Fibroblast of the aortic adventitia (primary cell): Measurements from ENCODE around the gene ARID1B. TPM values are rescaled to one million over a fixed set of nuclear protein-coding genes. Genes with fewer than 3 reads are reported as not detected.
A peak's percentile ranks its signal among the peaks of the same experiment; 100 is the strongest.

ENCODE experiments used
- DNase-seq: peaks from one replicate; pipeline ENCODE4 v3.0.0-alpha.2; 2010; ENCODE audit warnings: low read depth
- H3K4me3 ChIP-seq: 2 replicates; pipeline ENCODE4 v1.5.1; 2011; ENCODE audit warnings: low read depth, mild to moderate bottlenecking, control low read depth, low read length, moderate library complexity
- total RNA-seq: library from RNA; depleted of rRNA; stranded (reverse); fragments of >200 nt; gene quantifications from 2 replicates; pipeline ENCODE4 v1.2.3, GENCODE V29; 2012; ENCODE audit warnings: low replicate concordance
- TF ChIP-seq, protein P1 (sequence below): IDR thresholded peaks from 2 replicates; pipeline ENCODE4 v1.5.1; 2011; ENCODE audit warnings: mild to moderate bottlenecking, low read length, control low read depth, inconsistent platforms; ENCODE audit not compliant: insufficient read depth

The ARID1B gene
- total RNA-seq, 1 donor = 55.9 TPM

- H3K4me3 ChIP-seq = no peak overlapping the region
- peak; percentile 40 for DNase-seq
- TF ChIP-seq, protein P1, sequence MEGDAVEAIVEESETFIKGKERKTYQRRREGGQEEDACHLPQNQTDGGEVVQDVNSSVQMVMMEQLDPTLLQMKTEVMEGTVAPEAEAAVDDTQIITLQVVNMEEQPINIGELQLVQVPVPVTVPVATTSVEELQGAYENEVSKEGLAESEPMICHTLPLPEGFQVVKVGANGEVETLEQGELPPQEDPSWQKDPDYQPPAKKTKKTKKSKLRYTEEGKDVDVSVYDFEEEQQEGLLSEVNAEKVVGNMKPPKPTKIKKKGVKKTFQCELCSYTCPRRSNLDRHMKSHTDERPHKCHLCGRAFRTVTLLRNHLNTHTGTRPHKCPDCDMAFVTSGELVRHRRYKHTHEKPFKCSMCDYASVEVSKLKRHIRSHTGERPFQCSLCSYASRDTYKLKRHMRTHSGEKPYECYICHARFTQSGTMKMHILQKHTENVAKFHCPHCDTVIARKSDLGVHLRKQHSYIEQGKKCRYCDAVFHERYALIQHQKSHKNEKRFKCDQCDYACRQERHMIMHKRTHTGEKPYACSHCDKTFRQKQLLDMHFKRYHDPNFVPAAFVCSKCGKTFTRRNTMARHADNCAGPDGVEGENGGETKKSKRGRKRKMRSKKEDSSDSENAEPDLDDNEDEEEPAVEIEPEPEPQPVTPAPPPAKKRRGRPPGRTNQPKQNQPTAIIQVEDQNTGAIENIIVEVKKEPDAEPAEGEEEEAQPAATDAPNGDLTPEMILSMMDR = no peak
Measured at GRCh38 chr6:156954191-156954590, 177.0 kb downstream of the ARID1B start.

DNA sequence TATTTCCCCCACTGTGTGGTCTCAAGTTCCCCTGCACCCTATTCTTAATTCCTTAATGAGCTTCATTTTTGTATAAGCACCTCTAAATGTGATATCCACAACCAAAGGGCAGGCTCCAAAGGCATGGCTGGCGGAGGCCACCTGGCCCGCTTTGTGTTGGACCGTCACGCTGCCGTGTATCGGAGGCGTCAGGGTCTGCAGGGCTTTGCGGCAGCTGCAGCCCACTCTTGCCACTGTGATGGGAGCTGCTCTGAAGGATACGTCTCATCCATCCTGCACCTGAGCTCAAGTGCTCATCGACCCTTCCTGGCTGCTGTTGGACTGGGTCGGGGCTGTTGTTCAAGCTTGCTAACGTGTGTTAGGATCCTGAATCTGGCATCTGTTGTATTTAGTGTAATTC is 177.6 kb downstream of the ARID1B start:
- TF ChIP-seq, protein P1 = no peak
- no peak overlapping the region for H3K4me3 ChIP-seq
- no peak for DNase-seq

DNA sequence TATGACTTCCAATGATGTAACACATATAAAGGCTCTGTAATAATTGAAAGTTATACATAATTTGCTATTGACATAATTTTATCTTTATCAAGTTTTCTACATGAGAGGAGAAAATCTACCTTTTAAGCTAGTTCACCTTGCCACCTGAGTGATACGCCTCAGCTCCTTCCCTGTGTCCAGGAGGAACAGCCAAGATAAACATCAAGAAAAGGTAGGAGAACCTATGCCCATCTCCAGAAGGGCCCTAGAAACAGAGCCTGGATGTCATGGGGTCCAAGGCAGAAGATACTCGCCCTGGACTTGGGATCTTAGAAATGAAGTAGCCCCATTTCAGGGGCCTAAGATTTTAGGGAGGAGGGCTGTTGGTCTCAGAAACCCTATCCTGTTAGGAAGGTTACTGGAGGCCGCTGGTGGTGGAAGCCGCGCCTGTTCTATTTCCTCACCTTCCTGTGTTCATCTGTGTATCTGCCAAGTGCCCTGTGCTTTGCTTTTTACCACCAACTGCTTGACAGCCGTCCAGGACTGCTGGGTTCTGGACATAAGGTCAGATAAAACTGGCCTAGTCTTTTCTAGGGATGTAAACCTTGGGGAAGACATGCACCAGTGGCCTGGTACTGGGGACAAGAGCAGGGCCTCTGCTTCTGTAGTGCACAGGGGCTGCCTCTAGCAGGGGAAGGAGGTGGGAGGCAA is 178.5 kb downstream of the ARID1B start:
- H3K4me3 ChIP-seq = no peak overlapping the region
- peak; percentile 18 for DNase-seq
- TF ChIP-seq, protein P1 = no peak

GRCh38 chr6:156956286-156956685 is 179.1 kb downstream of the ARID1B start:
- TF ChIP-seq, protein P1 = no peak
- H3K4me3 ChIP-seq = no peak overlapping the region
- DNase-seq = peak; percentile 27

GRCh38 chr6:156957931-156958547 is 180.9 kb downstream of the ARID1B start:
- no peak overlapping the region for H3K4me3 ChIP-seq
- peak; percentile 55 for DNase-seq
- TF ChIP-seq, protein P1 = no peak

GRCh38 chr6:156960525-156960924 is 183.3 kb downstream of the ARID1B start:
- DNase-seq = no peak
- TF ChIP-seq, protein P1 = no peak
- no peak overlapping the region for H3K4me3 ChIP-seq
